SH-SY5Y (cell line): ENCODE results near the gene PROM2.

Experiments
- GATA2 ChIP-seq: IDR thresholded peaks from 2 replicates; pipeline ENCODE4 v1.6.1; 2011; ENCODE audit warnings: mild to moderate bottlenecking, low read depth, low read length
- GATA3 ChIP-seq: IDR thresholded peaks from 2 replicates; pipeline ENCODE4 v1.6.1; 2011; ENCODE audit warnings: low read depth, mild to moderate bottlenecking, low read length, moderate library complexity

DNA sequence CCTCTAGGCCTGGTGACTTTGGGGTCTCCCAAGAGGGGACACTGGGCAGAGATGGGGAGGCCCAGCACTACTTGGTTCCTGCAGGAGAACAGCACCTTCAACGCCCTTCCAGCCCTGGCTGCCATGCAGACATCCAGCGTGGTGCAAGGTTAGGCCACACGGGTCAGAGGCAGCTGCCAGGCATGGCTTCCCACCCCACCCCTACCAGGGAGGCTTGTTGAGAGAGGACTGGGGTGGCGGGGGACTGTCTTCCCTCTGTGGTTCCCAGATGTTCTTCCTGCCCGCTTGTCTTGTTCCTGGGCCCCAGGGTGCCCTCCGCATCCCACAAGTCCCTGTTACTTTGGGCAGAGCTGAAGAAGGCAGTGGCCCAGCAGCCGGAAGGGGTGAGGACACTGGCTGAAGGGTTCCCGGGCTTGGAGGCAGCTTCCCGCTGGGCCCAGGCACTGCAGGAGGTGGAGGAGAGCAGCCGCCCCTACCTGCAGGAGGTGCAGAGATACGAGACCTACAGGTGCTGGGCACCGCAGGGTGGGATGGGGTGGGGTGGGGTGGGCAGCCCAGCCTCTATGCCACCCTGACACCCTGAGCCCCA lies 4.5 kb downstream of the PROM2 start:
- TF ChIP-seq GATA2, result no peak
- no peak for TF ChIP-seq GATA3
